Stimulated activated CD4-positive, alpha-beta T cell treated with anti-CD3 and anti-CD28 coated beads, Interleukin-12 subunit alpha, Interleukin-12 subunit beta, amount 100 ng/mL, for 48 hours (primary cell): ENCODE data around the gene COL11A2.
A peak's percentile ranks its signal among the peaks of the same experiment; 100 is the strongest.
"Not testable (repeated sequence)": the region's sequence is repeated elsewhere in the genome, so short reads cannot be mapped to it uniquely, and the experiment has no call there.

Experiments
- DNase-seq, 3 donors: peaks; one replicate each; pipeline ENCODE4 v3.0.0-alpha.2; 2020; ENCODE audit warnings: low read depth in 2 of 3, low spot score in 1 of 3

Gene COL11A2

DNA sequence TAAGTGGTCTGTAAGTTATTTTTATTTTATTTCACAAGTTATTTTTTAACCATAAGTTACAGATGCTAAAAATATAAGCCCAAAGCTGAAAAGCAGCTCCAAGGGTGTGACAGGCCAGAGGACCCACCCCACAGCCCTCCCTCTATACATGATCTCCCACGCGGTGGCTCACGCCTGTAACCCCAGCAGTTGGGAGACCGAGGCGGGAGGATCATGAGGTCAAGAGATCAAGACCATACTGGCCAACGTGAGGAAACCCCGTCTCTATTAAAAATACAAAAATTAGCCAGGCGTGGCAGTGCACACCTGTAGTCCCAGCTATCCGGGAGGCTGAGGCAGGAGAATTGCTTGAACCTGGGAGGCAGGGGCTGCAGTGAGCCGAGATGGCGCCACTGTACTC is 32.2 kb downstream of the COL11A2 start:
- DNase-seq = no peak

DNA sequence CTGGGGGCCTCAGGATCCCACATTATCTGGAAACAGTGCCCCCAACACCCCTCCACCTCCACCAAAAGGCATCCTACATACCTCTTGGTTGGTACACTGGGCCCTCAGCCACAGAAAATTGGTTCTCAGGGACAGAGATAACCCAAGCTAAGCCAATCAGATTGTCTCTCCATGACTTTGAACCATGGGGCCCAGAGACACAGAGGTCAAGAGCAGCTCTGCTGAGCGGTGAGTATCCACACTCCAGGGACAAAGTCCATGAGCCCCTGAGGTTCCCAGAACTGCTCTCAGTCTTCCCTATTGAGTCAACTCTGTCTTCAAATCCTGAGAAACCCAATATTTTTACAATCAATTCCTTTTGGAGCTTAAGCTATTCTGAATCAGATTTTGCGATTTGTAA is 35.3 kb downstream of the COL11A2 start:
- no peak for DNase-seq

DNA sequence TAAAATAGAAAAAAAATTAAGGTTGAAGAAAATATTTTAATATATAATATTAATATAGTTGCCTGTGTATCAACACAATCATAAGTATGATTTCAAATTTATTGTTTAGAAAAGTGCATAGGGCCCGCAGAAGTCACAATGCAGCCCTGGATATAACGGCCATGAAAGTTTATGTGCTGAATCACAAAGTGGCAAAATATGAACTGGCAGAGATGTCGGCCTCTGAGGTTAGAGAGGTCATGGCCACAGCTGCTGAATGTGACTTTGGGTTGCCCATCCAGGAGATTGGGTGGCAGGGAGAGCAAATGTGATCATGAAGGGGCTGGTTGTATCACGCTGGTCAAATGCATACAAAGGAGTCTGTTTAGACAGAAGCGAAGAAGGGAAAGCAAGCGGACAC is 35.7 kb downstream of the COL11A2 start:
- DNase-seq = no peak

DNA sequence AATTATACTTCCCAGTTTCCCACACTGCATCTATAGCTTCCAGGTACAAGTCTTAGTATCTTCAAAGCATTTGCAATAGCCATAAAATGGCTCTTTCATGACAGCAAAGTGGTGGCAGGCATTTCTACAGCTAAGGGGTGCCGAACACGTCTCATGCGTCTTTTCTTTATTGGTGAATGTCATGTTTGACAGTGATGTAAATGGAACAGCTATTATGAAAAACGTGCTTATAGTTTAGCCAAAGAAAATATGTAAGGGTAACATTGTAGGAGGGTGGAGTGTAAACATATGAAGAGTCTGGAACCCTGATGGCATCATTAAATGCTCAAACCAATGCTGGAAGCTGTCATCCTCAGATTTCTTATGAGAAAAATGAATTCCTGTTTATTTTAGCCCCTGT is 37.9 kb downstream of the COL11A2 start:
- no peak for DNase-seq

DNA sequence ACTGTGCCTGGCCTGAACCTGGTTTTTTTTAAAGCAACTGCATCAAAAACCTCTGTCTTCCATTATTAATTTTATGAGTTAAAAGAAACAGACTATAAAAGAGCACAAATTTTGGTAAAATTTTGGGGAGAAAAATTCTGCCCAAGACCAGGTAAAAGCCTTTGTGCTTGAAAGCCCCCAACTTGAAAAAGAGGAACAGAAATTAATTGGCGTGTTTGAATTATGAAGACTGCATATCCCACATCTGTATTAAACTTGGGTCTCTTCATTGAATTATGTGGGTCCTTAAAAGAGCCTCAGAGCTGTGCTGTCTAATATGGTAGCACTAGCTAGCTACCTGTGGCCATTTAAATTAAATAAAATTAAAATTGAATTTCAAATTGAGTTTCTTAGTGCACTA is 41.2 kb downstream of the COL11A2 start:
- DNase-seq = no peak

DNA sequence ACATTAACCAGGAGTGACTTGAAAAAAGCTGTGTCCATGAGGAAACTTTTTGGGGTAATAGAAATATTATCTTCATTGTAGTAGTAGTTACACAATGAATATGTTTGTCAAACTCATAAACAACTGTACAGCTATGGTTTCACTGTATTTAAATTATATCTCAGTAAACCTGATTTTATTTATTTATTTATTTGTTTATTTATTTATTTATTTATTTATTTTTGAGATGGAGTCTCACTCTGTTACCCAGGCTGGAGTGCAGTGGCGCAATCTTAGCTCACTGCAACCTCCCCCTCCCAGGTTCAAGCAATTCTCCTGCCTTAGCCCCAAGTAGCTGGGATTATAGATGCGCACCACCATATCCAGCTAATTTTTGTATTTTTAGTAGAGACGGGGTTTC is 41.7 kb downstream of the COL11A2 start:
- DNase-seq = not testable (repeated sequence)

DNA sequence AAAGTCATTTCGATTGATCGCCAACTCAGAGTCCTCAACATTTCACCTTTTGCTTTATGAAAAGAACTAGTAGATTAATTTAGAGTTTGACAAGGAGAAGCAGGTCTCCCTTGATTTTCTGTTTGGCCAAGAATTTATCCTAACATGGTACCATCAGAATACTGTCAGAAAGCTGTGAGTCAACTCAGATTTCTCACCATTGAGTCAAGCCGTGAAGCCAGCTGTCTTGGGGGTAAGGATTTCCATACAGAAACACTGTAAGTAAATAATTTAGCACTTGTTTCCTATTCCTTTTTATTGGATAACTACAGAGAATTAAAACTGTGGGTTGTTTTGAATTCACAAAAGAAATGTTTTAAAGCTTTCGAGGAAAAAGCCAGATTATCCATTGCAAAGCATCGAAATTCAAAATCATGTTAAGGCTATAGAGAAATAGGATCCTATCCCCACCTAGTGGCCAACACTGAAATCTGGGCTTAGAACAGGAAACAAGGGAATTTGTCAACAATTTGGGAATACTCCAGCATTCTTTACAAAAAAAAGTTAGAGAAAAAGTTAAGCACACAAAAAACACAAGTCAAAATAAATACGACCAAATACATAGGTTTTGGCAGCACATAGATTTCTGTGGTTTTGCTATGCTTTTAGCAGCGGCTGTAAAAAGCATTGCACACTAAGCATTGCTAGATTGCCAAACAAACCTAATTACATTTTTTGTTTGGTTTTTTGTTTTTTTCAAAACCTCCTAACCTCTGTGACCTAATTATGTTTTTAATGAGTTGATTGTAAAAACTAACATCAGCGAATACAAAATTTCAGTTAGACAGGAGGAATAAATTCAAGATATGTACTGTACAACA is 44.2 kb downstream of the COL11A2 start:
- no peak for DNase-seq

DNA sequence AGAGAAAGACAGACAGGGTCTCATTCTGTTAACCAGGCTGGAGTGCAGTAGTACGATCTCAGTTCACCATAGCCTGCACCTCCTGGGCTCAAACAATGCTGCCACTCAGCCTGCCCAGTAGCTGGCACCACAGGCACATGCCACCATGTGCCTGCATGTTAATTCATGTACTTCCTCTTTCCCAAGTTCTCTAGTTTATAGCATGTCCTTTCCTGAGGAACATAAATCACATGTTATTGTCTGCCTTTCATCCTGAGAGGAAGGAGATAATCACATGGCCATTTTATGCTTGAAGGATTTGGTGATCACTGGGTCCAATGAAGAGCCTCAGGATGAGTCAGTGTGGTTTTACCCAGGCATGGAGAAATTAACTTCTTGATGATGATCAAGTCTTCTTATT is 47.9 kb downstream of the COL11A2 start:
- no peak for DNase-seq

DNA sequence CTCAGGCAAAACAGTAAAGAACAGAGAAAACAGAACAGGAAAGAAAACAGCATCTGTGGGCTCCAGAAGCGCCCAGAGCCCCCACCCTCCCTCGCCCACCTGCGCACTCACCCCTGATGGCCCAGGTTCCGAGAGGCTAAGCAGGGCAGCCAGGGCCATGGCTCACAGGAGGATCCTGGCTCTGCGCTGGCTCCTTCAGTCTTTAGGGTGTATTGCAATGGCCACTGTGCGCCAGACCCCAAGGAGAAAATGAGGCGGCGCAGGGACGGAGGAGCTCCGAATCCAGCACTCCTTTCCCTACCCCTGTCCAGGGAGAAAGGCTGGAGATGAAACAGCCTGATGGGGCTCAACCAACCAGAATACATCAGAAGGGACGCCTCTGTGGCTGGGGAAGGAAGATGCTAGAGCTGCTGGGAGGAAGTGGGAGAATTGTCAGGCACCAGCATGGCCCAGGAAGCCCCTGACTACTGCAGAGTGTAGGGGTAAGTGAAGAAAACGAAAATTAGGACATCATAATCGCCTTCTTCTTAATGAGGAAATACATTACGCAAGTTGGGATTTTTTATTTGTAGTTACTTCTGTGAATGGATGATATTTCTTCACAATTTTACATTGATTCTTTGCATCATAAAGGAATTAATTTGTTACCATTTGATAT is 49.0 kb downstream of the COL11A2 start:
- DNase-seq = no peak

DNA sequence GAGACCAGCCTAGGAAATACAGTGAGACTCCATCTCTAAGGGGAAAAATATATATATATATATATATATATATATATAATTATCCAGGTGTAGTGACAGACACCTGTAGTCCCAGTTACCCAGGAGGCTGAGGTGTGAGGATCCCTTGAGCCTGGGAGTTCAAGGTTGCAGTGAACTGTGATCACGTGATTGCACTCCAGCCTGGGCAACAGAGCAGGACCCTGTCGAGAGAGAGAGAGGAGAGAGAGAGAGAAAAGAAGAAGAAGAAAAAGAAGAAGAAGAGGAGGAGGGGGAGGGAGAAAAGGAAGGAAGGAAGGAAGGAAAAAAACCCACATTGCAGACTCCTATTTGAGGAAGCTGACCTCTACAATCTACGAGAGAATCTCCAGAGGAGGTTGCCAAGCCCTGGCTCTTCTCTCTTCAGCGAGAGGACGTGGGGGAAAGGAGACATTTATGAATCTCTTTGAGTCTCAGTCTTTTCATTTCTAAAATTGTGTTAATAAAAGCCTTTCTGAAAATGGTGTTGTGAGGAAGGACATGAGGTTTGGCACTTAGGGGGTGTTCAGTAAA is 49.7 kb downstream of the COL11A2 start:
- DNase-seq = no peak

DNA sequence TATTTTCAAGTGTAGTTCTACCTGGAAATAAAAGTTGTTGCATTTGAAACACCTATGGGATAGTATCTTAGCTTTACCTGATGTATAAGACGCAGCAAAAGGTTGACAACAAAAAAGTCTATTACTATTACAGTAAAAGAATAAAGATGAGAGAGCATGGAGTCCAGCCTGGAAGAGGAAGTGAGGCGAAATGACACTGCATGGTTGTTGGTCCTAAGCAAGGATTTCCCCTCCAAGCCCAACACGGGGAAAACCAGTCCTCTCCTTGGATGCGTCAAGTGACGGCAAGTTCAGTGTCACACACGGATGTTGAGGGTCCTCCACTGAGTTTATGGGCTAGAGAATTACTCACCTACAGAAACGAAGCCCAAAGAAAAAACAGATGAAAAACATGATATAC is 51.7 kb downstream of the COL11A2 start:
- DNase-seq = no peak

DNA sequence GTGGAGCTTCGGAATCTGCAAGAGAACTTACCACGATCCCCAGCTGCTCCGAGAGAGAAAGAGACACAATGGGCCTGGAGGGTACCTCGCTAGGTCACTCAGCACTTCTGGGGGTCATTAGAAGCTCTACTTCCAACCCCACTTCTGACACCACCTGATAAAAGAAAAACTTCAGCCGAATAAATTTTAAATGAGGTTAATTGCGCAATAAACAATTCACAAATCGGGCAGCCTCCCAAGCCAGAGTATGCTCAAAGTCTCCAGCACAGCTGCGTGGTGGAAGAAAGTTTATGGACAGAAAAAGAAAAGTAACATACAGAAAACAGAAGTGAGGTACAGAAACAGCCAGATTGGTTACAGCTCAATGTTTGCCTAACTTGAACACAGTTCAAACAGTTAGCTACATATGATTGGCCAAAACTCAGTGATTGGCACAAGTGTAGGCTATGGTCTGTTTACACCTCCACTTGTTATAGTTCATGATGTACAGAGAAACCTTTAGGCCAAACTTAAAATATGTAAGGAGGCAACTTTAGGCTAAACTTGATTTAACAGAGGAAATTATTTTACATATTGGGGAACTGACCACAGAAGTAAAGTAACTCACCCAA is 52.6 kb downstream of the COL11A2 start:
- DNase-seq = no peak

DNA sequence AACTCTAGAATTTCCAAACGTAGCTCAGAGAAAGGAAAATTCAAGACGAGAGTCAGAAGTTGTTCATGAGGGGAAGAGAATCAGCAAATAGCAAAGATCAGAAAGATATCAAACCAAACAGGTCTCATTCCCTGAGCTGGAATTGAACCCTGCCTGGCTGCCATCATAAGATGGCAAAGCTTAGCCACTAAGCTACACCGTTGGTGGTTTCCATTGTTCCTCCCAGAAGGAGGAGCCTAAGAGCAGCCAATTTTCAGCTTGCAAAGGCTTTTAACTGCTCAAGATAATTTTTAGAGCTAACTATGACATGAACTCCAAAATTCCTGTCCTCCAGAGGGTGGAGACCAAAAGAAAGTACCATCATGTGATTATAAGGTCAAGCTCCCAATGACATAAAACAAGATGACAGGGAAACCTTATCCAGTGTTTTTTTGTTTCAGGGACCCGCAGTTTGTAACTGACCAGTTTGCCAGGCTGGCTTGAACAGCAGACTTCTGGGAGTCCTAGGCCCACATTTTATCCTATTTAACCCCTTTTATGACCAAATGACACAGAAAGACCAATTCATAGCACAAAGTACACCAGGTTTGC is 55.9 kb downstream of the COL11A2 start:
- no peak for DNase-seq

DNA sequence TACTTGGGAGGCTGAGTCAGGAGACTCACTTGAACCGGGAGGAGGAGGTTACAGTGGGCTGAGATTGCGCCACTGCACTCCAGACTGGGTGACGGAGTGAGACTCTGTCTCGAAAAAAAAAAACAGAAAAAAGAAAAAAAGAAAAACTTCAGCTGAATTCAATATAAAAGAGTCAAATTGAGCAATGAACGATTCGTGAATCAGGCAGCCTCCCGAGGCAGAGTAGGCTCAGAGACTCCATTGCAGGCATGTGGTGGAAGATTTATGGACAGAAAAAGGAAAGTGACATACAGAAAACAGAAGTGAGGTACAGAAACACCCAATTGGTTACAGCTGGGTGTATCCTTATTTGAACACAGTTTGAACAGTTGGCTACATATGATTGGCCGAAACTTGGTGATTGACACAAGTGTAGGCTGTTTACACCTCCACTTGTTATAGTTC is 60.2 kb downstream of the COL11A2 start:
- no peak for DNase-seq

DNA sequence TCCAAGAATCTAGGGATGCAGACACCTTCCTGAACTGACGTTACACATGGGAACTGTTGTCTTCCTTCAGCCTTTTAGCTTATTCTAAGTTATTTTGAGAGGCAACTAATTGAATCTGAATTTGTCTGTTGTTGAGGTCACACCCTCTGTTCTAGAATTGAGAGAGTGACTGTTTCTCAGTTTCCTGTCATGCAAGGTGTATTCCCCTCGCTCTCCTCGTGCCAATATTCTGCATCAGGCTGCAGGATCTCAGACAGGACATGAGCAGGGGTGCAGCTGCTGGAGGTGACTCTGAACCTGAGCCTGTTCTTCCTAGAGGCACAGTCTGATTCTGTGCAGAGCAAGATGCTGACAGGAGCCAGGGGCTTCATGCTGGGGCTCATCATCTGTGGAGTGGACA is 63.9 kb downstream of the COL11A2 start:
- DNase-seq = no peak

DNA sequence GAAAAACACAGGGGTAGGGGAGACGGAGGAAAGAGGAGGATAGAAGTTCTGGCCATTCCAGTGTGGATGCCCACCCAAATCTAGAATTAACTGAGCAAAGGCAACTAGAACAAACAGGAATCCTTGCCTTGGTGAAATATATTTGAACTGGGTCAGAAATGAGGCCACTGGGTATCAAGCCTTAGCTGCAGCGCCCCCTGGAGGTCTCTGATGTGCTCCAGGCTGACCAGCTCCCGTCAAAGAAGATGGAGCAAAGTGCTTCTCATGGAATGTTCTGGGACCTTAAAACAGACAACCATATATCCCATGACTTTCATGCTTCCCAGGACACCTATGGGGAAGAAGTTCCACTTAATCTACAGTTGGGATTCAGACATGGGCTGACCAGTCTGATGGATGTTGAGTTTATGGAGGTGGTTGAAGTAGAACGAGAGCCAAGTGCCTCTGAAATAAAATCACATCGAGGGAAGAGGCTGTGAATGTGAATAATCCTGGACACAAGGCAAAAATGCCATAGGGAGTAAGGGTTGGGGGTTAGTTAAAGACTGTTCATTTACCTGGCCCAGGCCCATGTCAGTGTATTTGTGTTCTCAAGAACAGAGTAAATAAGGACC is 66.1 kb downstream of the COL11A2 start:
- DNase-seq = peak; percentile 33 to 66 (median 65)

DNA sequence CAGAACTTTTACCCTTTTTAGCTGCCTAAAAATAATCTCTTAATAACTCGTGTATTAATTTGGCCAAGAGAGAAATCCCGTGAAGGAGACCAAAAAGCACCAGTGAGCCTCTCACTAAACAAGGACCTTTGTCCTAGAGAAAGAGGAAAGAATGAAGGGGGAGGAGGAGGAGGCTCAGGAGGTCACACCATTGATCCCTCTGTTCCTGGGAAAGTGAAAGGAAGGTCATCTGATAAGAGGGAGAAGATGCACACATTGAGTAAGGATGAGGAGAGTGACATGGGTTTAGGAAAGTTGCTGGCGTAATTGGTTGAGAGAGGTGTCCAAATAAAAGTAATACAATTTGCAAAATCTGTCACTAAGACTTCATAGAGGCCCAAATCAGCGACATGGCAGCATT is 67.3 kb downstream of the COL11A2 start:
- no peak for DNase-seq

DNA sequence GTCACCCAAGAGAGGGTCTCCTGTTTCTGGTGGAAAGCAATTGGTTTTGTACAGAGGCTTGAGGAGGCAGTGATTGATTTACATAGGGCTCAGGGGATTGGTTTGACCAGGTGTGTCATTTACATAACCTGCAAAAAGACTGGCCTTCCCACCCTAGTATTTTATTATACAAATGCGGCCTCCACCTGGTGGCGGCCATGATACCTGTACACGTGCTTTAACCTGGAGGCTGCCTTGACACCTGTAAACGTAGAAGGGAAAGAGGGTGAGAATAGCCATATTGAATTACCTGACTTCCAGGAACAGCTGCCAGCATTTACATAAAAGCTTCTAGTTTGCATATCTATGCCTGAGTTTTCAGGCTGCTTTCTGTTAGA is 67.8 kb downstream of the COL11A2 start:
- no peak for DNase-seq

DNA sequence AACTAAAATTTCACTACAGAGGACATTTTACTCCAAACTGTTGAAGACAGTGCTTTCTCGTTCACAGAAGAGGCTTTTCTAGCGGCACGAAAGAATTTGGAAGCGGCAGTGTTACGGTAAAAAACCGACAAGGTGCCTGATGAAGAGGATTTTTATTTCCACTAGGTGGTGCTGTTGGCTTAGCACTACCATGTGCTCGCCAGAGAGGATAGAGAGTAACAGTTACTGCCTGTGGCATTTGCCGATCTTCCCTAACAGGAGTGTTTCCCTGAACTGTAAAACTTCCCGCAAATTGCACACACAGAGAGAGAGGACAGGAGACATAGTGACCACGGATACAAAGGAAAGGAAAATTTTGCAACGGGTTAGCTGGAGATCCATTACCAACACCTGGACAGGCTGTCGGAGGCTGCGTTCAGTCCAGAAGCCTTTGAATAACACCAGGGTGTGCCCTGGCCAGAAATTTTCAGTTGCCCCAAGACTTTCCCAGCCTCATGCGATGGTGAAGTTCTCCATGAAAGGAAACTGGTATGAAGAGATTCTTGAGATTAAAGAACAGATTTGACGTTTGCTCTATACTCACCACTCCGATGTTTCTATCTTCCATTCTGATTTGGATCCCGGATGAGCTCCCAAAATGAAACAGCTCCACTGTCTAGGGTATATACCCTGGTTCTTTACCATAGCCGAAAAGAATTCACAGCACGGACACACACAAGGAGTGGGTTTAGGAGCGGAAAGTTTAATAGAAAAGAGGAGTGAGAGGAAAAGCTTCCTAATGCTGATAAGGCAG is 68.3 kb downstream of the COL11A2 start:
- peak in 1 of 3 donors; percentile 28 for DNase-seq

DNA sequence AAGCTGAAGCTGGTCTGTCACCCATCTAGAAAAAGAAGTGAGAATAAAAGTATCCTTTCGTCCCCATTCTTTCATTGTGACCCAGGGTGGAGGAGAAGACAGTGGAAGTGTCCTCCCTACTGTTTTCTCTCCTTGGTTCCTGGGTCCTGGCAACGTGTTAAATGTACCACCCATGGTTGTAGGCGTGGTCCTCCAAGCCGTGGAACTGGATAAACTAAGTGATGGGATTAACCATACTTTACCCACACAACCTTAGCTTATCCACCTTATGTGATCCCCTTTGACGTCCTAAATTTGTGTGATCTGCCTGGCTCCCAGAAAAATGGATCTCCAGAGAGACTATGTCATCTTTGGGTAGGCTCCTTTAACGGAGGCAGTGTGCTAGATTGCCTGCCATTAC is 69.1 kb downstream of the COL11A2 start:
- DNase-seq = no peak
